Vagina (tissue), 2 donors: Measurements from ENCODE around the gene ARHGEF17. TPM values are rescaled to one million over a fixed set of nuclear protein-coding genes. Genes with fewer than 3 reads are reported as not detected.
A peak's percentile ranks its signal among the peaks of the same experiment; 100 is the strongest.

Experiments used
- DNase-seq, 2 donors: peaks; one replicate each; pipeline ENCODE4 v3.0.0-alpha.2; 2017; ENCODE audit errors: extremely low spot score in 2 of 2
- H3K27ac ChIP-seq: fragments of 200-600 bp; sonication (generic); one replicate; pipeline ENCODE4 v1.5.1; 2019
- H3K27me3 ChIP-seq: fragments of 200-600 bp; sonication (generic); one replicate; pipeline ENCODE4 v1.5.1; 2019
- H3K36me3 ChIP-seq, 2 donors: fragments of 200-600 bp; sonication (generic); one replicate each; pipeline ENCODE4 v1.5.1; 2017 to 2019
- H3K4me1 ChIP-seq: fragments of 200-600 bp; sonication (generic); one replicate; pipeline ENCODE4 v1.5.1; 2019
- H3K4me3 ChIP-seq, 2 donors: fragments of 200-600 bp; sonication (generic); 1 replicate in 1 of 2; 2 replicates in 1 of 2; pipeline ENCODE4 v1.5.1; 2016 to 2019
- H3K9me3 ChIP-seq: fragments of 200-600 bp; sonication (generic); one replicate; pipeline ENCODE4 v1.5.1; 2019
- POLR2A ChIP-seq, 2 donors: fragments of 450-650 bp; IDR thresholded peaks; one replicate each; pipeline ENCODE4 v1.6.1; 2017; ENCODE audit warnings: antibody characterized with exemption in 2 of 2, mild to moderate bottlenecking in 2 of 2, moderate library complexity in 2 of 2
- POLR2AphosphoS5 ChIP-seq, 2 donors: sonication (generic); formaldehyde crosslinking; IDR thresholded peaks; one replicate each; pipeline ENCODE4 v1.9.0; 2017; ENCODE audit warnings: antibody characterized with exemption in 2 of 2, mild to moderate bottlenecking in 2 of 2, low read depth in 1 of 2; ENCODE audit not compliant: insufficient read depth in 1 of 2
- intact Hi-C: fragments of 100-400 bp; cut with DNase I; formaldehyde crosslinking; loops from one replicate; pipeline ENCODE4 v1.15.1; 2023
- total RNA-seq: library from RNA; depleted of rRNA; stranded (reverse); fragments of >200 nt; gene quantifications from one replicate; pipeline ENCODE4 v1.2.3, GENCODE V29; 2016
- TF ChIP-seq, protein P1 (sequence below), 3 experiments: fragments of 450-650 bp in 2 of 3; fragments of 200-600 bp in 1 of 3; sonication (generic) in 1 of 3; IDR thresholded peaks; one replicate each; pipeline ENCODE4 v1.5.1; 2017 to 2019; ENCODE audit warnings: antibody characterized with exemption in 3 of 3, mild to moderate bottlenecking in 2 of 3, moderate library complexity in 2 of 3

The ARHGEF17 gene
- total RNA-seq, 1 donor from 2014 or later = 32.9 TPM

DNA sequence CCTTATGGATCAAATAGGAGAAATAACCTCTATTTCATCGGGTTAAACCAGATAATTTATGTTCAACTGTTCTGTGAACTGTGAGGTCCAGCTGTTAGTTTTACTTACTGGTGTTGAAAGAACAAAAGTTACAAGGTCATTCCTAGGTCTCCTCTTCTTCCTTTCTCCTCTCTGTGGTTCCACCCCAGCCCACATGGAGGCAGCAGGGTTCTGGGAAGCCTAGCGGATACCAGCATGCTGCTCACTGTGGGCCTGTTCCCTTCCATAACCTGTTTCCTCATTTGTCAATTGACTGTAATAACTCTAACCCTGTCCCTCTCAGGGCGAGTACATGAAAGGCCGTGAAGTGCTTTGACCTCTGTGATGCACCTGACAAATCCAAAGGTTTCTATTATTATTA, 96.0 kb downstream of the ARHGEF17 start:
- H3K36me3 ChIP-seq = peaks cover 0 to under 1% of the 10 kb centered on the region in 2 donors
- intact Hi-C loops = no loop called here
- H3K4me1 ChIP-seq = no peaks in the 10 kb centered on the region
- no peak overlapping the region for H3K4me3 ChIP-seq
- TF ChIP-seq, protein P1, sequence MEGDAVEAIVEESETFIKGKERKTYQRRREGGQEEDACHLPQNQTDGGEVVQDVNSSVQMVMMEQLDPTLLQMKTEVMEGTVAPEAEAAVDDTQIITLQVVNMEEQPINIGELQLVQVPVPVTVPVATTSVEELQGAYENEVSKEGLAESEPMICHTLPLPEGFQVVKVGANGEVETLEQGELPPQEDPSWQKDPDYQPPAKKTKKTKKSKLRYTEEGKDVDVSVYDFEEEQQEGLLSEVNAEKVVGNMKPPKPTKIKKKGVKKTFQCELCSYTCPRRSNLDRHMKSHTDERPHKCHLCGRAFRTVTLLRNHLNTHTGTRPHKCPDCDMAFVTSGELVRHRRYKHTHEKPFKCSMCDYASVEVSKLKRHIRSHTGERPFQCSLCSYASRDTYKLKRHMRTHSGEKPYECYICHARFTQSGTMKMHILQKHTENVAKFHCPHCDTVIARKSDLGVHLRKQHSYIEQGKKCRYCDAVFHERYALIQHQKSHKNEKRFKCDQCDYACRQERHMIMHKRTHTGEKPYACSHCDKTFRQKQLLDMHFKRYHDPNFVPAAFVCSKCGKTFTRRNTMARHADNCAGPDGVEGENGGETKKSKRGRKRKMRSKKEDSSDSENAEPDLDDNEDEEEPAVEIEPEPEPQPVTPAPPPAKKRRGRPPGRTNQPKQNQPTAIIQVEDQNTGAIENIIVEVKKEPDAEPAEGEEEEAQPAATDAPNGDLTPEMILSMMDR (IDR thresholded peaks at IDR 0.05) = peak in 1 of 3 experiments; percentile 16
- no peak for TF ChIP-seq POLR2AphosphoS5 (IDR thresholded peaks at IDR 0.05; ENCODE audit: insufficient read depth in 1 of 2, low read depth in 1 of 2)
- DNase-seq = no peak
- H3K27ac ChIP-seq = no peak overlapping the region
- H3K9me3 ChIP-seq = no peaks in the 10 kb centered on the region
- H3K27me3 ChIP-seq = no peaks in the 10 kb centered on the region

DNA sequence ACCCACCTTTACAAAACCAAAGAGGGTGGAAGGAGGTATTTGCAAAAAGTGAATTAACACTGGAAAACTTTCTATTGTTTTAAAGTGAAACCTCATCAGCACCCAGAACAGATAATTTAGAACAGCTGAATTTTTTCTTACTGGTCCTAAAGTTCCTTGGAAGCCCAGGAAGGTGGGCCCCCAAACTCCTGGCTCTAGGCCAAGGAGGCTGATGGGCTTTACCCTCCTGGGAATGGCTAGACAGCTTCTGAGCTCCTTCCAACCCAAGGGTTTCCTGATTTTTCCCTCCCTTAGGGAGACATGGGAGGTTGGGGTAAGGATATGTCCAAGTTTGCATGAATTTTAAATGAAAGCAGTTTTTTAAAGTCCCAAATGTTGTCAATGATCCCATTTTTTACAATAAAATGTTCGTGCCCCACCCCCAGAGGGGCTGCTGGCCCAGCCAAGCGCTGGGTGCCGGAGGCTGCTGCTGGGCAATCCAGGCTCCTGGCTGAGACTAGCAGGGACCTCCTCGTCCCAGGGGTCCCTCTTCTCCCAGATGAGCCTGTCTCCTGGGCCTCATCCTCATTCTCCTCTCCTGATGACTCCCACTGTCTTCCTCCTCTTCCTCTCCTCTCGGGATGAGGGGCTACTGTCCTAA, 96.5 kb downstream of the ARHGEF17 start:
- Histone ChIP-seq H3K27ac (no peak overlapping the region), H3K36me3 (peaks cover 0 to 7% of the 10 kb centered on the region in 2 donors), H3K4me3 (no peak overlapping the region), H3K27me3 (no peaks in the 10 kb centered on the region), H3K4me1 (no peaks in the 10 kb centered on the region), H3K9me3 (no peaks in the 10 kb centered on the region)
- intact Hi-C loops = loop anchor here (5.0 kb wide), 1 partner anchor 258 kb away; no protein-coding TSS in a partner anchor
- TF ChIP-seq POLR2AphosphoS5 (IDR thresholded peaks at IDR 0.05; ENCODE audit: insufficient read depth in 1 of 2, low read depth in 1 of 2) = no peak
- TF ChIP-seq POLR2A (IDR thresholded peaks at IDR 0.05) = no peak
- TF ChIP-seq, protein P1 (IDR thresholded peaks at IDR 0.05) = no peak
- DNase-seq = no peak

DNA sequence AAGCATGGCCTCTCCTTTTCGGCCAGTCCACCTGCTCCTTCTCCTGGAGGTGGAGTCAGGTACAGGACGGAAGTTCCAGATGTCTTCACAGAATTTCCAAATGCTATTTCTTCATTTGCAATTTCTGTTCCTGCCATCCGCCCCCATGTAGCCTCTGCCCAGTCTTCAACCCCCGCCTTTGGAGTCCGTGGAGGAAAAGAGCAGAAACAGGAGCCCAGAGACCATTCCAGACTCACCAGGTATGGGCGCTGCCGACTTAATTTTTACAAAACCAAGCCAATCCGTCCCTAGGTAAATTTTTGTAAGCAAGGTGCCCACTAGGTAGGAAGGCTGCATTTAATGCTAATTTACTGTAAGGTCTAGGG, 97.1 kb downstream of the ARHGEF17 start:
- intact Hi-C loops = loop anchor here (5.0 kb wide), 1 partner anchor 257 kb away; no protein-coding TSS in a partner anchor
- no peak overlapping the region for H3K4me3 ChIP-seq
- no peak for DNase-seq
- H3K27me3 ChIP-seq = no peaks in the 10 kb centered on the region
- H3K36me3 ChIP-seq = peaks cover 0 to 7% of the 10 kb centered on the region in 2 donors
- no peak overlapping the region for H3K27ac ChIP-seq
- TF ChIP-seq, protein P1 (IDR thresholded peaks at IDR 0.05) = no peak
- TF ChIP-seq POLR2A (IDR thresholded peaks at IDR 0.05) (no peak), POLR2AphosphoS5 (IDR thresholded peaks at IDR 0.05; ENCODE audit: insufficient read depth in 1 of 2, low read depth in 1 of 2) (no peak)
- no peaks in the 10 kb centered on the region for H3K9me3 ChIP-seq
- no peaks in the 10 kb centered on the region for H3K4me1 ChIP-seq

DNA sequence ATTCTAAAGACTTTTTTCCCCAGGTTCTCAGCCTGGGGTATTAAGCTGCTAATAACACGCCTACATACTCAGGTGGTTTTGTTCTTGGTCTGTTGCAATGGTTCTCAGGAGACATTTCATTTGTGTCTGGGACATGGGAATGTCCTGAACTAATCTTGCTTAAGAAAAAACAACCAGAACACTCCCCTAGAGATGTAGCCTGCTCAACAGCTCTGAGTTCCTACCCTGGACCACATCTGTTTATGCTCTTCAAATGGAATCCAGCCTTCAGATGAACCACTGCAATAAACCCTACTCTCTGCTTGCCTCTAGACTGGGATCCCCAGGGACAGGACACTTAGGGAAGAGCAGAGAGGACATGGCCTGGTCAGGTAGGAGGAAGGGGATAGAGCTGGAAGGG, 98.1 kb downstream of the ARHGEF17 start:
- H3K27me3 ChIP-seq = no peaks in the 10 kb centered on the region
- H3K36me3 ChIP-seq = peaks cover 0 to 12% of the 10 kb centered on the region in 2 donors
- intact Hi-C loops = loop anchor here (5.0 kb wide), 1 partner anchor 256 kb away; no protein-coding TSS in a partner anchor
- no peaks in the 10 kb centered on the region for H3K4me1 ChIP-seq
- DNase-seq = no peak
- H3K4me3 ChIP-seq = no peak overlapping the region
- no peak overlapping the region for H3K27ac ChIP-seq
- H3K9me3 ChIP-seq = no peaks in the 10 kb centered on the region
- TF ChIP-seq POLR2A (IDR thresholded peaks at IDR 0.05) = no peak

DNA sequence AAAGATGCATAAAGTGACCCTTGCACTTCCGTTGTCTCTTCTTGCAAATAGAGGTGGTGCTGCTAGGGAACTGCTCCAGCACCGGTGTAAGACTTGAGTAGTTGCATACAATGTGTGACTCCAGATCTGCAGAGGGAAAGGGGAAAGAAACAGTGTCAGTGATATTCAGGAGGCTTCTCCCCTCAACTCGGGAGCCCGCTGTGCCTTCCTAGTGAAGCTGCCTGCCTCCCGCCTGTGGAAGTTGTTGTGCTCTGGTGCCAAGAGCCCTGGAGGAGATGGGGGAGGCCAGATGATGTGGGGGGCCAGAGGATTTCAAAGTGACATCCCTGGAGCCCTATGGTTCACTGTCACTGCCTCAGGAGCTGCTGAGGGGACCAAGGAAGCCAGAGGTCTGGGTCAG, 98.5 kb downstream of the ARHGEF17 start:
- DNase-seq = no peak
- H3K4me1 ChIP-seq = no peaks in the 10 kb centered on the region
- H3K36me3 ChIP-seq = peaks cover 0 to 12% of the 10 kb centered on the region in 2 donors
- H3K4me3 ChIP-seq = no peak overlapping the region
- no peak overlapping the region for H3K27ac ChIP-seq
- intact Hi-C loops = loop anchor here (5.0 kb wide), 1 partner anchor 256 kb away; no protein-coding TSS in a partner anchor
- H3K27me3 ChIP-seq = no peaks in the 10 kb centered on the region
- TF ChIP-seq POLR2AphosphoS5 (IDR thresholded peaks at IDR 0.05; ENCODE audit: insufficient read depth in 1 of 2, low read depth in 1 of 2) (no peak), POLR2A (IDR thresholded peaks at IDR 0.05) (no peak)
- TF ChIP-seq, protein P1 (IDR thresholded peaks at IDR 0.05) = no peak
- no peaks in the 10 kb centered on the region for H3K9me3 ChIP-seq
